Stomach smooth muscle (tissue), 2 donors: Measurements from ENCODE around the gene LRGUK.
"Not testable (repeated sequence)": the region's sequence is repeated elsewhere in the genome, so short reads cannot be mapped to it uniquely, and the experiment has no call there.

Experiments used
- H3K27ac ChIP-seq: one replicate; pipeline ENCODE4 v1.7.0; 2013; ENCODE audit warnings: mild to moderate bottlenecking, low read length, inconsistent platforms
- H3K27me3 ChIP-seq, 2 donors: one replicate each; pipeline ENCODE4 v1.7.0; 2013; ENCODE audit warnings: low read length in 2 of 2; ENCODE audit not compliant: insufficient read depth in 2 of 2, control insufficient read depth in 1 of 2
- H3K36me3 ChIP-seq, 2 donors: one replicate each; pipeline ENCODE4 v1.7.0; 2013; ENCODE audit warnings: low read length in 2 of 2; ENCODE audit not compliant: control insufficient read depth in 2 of 2, insufficient read depth in 2 of 2
- H3K4me1 ChIP-seq: one replicate; pipeline ENCODE4 v1.7.0; 2013; ENCODE audit warnings: low read length; ENCODE audit not compliant: control insufficient read depth, insufficient read depth
- H3K4me3 ChIP-seq, 2 donors: one replicate each; pipeline ENCODE4 v1.7.0; 2013; ENCODE audit warnings: low read length in 2 of 2
- H3K9ac ChIP-seq, 2 donors: one replicate each; pipeline ENCODE4 v1.7.0; 2013; ENCODE audit warnings: low read length in 2 of 2, mild to moderate bottlenecking in 1 of 2
- H3K9me3 ChIP-seq, 2 donors: one replicate each; pipeline ENCODE4 v1.7.0; 2013; ENCODE audit warnings: low read length in 2 of 2; ENCODE audit not compliant: control insufficient read depth in 2 of 2
- donor health status: healthy.
- donor health status: Pancreatic carcinoma.

The LRGUK gene, protein sequence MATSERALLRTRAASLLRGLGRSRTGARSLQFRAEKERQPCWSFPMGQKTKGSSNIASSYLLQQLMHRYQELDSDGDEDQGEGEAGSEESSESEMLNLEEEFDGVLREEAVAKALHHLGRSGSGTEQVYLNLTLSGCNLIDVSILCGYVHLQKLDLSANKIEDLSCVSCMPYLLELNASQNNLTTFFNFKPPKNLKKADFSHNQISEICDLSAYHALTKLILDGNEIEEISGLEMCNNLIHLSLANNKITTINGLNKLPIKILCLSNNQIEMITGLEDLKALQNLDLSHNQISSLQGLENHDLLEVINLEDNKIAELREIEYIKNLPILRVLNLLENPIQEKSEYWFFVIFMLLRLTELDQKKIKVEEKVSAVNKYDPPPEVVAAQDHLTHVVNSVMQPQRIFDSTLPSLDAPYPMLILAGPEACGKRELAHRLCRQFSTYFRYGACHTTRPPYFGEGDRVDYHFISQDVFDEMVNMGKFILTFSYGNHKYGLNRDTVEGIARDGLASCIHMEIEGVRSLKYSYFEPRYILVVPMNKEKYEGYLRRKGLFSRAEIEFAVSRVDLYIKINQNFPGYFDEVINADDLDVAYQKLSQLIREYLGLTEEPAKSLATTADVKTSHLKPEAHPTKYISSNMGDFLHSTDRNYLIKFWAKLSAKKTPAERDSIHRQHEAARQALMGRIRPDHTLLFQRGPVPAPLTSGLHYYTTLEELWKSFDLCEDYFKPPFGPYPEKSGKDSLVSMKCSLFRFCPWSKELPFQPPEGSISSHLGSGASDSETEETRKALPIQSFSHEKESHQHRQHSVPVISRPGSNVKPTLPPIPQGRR

DNA sequence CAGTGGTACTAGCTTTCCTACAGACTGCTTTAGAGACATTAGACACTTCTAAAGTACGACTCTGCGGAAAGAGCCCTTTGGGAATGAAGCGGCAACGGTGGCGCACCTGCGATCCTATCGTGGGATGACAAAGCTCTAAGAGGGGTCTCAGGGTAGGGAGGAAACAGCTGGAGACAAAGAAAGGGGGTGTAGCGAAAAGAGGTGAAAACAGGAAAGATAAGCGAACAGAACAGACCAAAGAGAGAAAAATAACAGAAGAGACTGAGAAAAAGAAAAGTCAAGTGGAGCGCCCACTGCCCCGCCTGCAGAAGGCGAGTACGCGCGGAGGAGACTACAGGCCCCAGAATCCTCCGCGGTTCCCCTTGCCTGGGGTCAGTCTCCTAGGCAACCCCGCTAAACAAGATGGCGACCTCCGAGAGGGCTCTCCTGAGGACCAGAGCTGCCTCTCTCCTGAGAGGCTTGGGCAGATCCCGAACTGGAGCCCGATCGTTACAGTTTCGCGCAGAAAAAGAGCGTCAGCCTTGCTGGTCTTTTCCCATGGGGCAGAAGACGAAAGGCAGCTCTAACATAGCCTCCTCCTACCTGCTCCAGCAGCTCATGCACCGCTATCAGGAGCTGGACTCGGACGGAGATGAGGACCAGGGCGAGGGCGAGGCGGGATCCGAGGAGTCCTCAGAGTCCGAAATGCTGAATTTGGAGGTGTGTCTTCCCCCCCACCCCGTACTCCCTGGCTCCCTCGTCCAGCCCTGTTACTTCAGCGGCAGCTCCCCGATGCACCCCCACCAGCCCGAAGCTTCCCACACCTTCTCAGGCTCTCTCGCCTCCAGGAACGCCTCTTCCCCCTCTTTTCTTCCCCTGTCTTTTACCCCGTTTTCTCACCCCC is at the start of gene LRGUK:
LRGUK (plus strand) TSS at position 375 of the 883 bp plus-strand sequence; CDS start at position 403, 28 bp downstream.
- Histone ChIP-seq H3K4me1 (peaks cover 4% of the 10 kb centered on the region), H3K27me3 (no peaks in the 10 kb centered on the region), H3K27ac (no peak within 1 kb of the TSS), H3K36me3 (no peaks in the 10 kb centered on the region), H3K4me3 (peak within 1 kb of the TSS; percentile 88 to 96), H3K9me3 (no peaks in the 10 kb centered on the region), H3K9ac (peak within 1 kb of the TSS; percentile 52)

- H3K9ac ChIP-seq, H3K4me1 ChIP-seq, H3K36me3 ChIP-seq, H3K27me3 ChIP-seq, H3K4me3 ChIP-seq, H3K27ac ChIP-seq, H3K9me3 ChIP-seq: not testable (repeated sequence)
Observed at GRCh38 chr7:134077560-134077959, 49.6 kb upstream of the LRGUK start.

DNA sequence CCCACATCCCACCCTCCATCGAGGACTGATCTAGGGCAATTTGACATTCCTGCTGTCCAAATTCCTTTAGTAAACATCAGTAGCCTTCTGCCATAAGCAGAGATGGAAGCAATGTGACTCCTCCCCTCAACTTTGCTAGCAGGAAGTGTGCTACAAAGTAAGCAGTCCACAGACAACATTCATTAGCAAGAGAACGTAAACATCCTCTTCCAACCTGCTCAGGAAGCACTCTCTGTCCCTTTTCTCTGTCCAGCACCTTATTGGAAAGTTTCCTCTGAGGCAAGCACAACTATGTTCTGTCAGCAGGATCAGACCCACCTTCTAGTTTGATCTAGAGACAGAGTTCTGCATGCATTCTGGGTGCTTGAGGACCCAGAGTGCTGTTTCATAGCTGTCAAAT is 48.1 kb upstream of the LRGUK start:
- Histone ChIP-seq H3K9me3 (peaks cover 3 to 4% of the 10 kb centered on the region in 2 donors), H3K27ac (no peak overlapping the region), H3K27me3 (no peaks in the 10 kb centered on the region), H3K4me3 (no peak overlapping the region), H3K4me1 (no peaks in the 10 kb centered on the region), H3K36me3 (no peaks in the 10 kb centered on the region), H3K9ac (no peak overlapping the region)

- Histone ChIP-seq H3K36me3 (no peaks in the 10 kb centered on the region), H3K4me3 (no peak overlapping the region), H3K9me3 (no peaks in the 10 kb centered on the region), H3K9ac (no peak overlapping the region), H3K4me1 (no peaks in the 10 kb centered on the region), H3K27ac (no peak overlapping the region), H3K27me3 (no peaks in the 10 kb centered on the region)
Observed at GRCh38 chr7:134081695-134082094, 45.4 kb upstream of the LRGUK start.

- Histone ChIP-seq H3K9ac (no peak overlapping the region), H3K4me3 (no peak overlapping the region), H3K4me1 (no peaks in the 10 kb centered on the region), H3K27ac (no peak overlapping the region), H3K36me3 (no peaks in the 10 kb centered on the region), H3K27me3 (no peaks in the 10 kb centered on the region), H3K9me3 (no peaks in the 10 kb centered on the region)
Observed at GRCh38 chr7:134083766-134084487, 43.2 kb upstream of the LRGUK start.

- Histone ChIP-seq H3K36me3 (no peaks in the 10 kb centered on the region), H3K27ac (no peak overlapping the region), H3K27me3 (no peaks in the 10 kb centered on the region), H3K4me1 (no peaks in the 10 kb centered on the region), H3K9me3 (no peaks in the 10 kb centered on the region), H3K9ac (no peak overlapping the region), H3K4me3 (no peak overlapping the region)
Observed at GRCh38 chr7:134084488-134085144, 42.5 kb upstream of the LRGUK start.

DNA sequence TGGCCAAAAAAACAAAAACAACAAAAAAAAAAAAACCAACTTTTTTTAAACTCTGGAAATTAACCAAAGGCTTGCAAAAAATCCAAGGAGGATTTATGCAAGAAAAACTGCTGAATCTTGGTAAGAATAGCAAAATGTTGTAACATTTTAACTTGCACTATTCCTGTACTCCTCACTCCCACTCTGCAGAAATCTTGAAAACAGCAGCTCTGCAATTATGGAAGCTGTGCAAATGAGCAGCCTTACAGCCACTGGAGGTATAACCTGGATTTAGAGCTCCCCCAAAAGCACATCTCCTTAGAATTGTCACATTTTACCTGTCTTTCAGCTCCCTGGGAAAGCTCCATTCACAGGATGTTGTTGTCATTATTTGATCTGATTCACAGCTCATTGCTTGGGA is 41.8 kb upstream of the LRGUK start:
- H3K27ac ChIP-seq, result no peak overlapping the region

GRCh38 chr7:134086998-134087735 is 40.0 kb upstream of the LRGUK start:
- Histone ChIP-seq H3K9me3 (no peaks in the 10 kb centered on the region), H3K27me3 (no peaks in the 10 kb centered on the region), H3K4me3 (no peak overlapping the region), H3K9ac (no peak overlapping the region), H3K4me1 (no peaks in the 10 kb centered on the region), H3K27ac (no peak overlapping the region), H3K36me3 (no peaks in the 10 kb centered on the region)

More for the DNA sequence above, 41.8 kb upstream of the LRGUK start:
- no peaks in the 10 kb centered on the region for H3K9me3 ChIP-seq
- H3K4me1 ChIP-seq, result no peaks in the 10 kb centered on the region
- no peak overlapping the region for H3K9ac ChIP-seq
- H3K4me3 ChIP-seq, result no peak overlapping the region
- no peaks in the 10 kb centered on the region for H3K36me3 ChIP-seq
- no peaks in the 10 kb centered on the region for H3K27me3 ChIP-seq

- H3K4me1 ChIP-seq, result no peaks in the 10 kb centered on the region
- H3K9me3 ChIP-seq, result no peaks in the 10 kb centered on the region
- no peak overlapping the region for H3K4me3 ChIP-seq
- H3K27me3 ChIP-seq, result no peaks in the 10 kb centered on the region
- H3K27ac ChIP-seq, result no peak overlapping the region
- no peaks in the 10 kb centered on the region for H3K36me3 ChIP-seq
- no peak overlapping the region for H3K9ac ChIP-seq
Observed at GRCh38 chr7:134088199-134088598, 38.9 kb upstream of the LRGUK start.
